Activated CD4-positive, alpha-beta T cell treated with anti-CD3 and anti-CD28 coated beads for 48 hours (primary cell): ENCODE data around the gene ATP2C2.
"Not testable (repeated sequence)": the region's sequence is repeated elsewhere in the genome, so short reads cannot be mapped to it uniquely, and the experiment has no call there.

Experiments
- DNase-seq: peaks from one replicate; pipeline ENCODE4 v3.0.0-alpha.2; 2020

The ATP2C2 gene

DNA sequence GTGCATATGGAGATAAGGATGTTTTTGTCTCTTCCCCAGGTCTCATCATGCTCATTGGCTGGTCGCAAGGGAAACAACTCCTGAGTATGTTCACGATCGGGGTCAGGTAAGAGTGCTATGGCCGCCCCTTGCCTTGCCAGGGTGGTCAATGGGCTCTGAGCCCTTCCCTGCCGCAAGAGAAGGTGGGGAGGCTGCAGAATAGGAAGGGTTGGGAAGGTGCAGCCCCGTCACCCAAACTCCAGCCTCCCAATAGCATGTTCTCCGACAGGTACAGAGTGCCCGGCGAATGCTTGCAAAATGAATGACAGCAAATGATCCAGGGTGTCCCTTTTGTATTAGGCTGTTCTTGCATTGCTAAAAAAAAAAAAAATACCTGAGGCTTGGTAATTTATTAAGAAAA, 57.4 kb downstream of the ATP2C2 start:
- no peak for DNase-seq

DNA sequence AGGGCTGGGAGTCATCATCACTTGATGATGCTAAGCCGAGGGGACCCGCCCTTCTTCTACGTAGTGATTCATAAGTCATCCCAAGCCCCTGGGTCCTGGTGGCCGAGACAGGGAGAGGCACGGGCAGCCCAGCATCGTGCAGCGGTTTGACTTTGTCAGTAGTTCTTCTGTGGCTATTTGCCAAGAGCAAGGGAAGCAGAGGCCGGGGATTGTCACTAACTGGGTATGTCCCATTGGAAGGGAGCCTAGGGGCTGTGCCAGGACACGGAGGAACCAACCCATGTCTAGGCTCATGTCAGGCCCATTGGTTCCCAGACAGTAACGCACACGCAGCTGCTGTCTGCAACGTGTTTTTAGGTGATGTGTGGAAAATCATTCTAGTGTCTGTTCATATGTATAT, 58.5 kb downstream of the ATP2C2 start:
- no peak for DNase-seq

DNA sequence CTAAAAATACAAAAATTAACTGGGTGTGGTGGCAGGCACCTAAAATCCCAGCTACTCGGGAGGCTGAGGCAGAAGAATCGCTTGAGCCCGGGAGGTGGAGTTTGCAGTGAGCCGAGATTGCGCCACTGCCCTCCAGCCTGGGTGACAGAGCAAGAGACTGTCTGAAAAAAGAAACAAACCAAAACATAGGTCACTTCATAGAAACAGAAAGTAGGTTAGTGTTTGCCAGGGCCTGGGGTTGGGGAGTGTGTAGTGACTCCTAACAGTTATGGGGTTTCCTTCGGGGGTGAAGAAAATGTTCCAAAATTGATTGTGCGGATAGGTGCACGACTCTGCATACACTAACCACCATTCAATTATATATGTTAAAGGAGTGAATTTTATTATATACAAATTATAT, 59.2 kb downstream of the ATP2C2 start:
- DNase-seq = no peak

DNA sequence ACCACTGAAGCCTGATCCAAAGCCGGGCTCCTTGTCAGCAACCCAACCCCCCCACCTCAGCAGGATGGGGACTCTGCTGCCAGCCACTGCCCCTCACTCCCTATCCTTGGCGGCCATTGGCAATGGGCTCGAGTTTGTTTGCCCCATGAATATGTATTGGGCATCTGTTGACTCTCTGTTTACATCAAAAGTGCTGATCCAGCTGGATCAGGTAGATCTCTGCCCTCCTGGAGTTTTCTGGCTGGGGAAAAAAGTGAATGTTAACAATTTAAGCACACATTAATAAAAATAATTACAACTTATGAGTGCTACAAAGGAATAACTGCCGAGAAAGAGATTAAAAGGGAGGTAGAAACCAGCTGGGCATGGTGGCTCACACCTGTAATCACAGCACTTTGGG, 62.5 kb downstream of the ATP2C2 start:
- no peak for DNase-seq

DNA sequence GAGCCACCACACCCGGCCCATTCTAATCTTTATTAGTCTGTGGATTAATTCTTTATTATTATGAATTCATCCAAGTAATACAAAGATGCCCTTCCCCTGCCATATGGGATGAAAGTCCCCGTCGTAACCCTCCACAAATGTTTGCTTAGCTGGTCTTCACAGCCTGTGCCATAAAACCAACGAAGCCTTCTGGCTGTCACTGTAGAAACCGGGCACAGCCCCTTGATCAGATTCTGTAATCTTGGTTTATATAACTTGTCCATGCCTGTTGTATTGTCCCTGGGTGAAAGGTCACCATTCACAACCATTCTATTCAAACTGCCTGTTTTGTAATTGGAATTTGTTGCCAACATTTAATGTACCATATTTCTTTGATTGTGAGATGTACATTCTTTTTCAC, 66.5 kb downstream of the ATP2C2 start:
- no peak for DNase-seq

DNA sequence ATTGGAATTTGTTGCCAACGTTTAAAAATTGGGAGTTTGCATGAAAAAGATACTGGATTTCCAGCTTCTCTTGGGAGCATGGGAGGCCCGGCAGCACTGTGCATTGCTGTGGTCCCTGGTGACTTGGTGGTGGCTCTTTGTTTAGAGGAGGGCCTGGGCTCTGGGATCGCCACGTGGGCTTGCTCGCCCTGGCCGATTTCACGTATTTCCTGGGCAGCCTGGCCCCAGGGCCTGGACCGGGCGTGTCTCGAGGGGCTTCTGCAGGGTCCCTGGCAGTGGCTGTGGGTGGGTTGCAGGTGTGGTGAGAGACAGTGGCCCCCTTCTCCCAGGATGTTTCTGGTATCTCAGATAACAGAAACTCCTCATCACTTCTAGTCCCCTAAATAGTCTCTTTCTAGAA, 67.9 kb downstream of the ATP2C2 start:
- no peak for DNase-seq

DNA sequence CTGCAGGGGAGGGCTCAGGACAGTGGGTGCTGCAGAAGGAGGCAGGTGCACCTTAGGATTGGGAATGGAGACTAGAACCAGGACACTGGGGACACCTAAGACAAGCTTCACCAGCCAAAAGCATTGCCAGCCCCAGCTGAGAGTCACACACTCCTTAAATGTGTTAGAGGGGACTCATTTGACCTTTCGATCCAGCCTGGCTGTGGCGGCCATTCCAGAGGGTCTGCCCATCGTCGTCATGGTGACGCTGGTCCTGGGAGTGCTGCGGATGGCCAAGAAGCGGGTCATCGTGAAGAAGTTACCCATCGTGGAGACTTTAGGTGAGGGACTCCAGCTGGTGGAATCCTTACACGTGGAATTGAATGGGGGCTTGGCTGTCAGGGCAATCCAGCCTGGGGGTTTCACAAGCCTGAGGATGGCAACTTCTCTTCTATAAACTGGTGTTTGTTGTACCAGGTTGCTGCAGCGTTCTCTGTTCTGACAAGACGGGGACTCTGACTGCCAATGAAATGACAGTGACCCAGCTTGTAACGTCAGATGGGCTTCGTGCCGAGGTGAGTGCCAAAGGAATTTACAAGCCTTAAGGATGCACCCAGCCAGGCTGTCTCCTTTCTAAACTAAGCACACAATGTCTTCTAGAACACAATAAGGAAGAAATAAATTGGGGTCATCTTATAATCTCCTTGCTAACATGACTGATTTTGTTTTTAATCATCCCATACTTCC, 70.8 kb downstream of the ATP2C2 start:
- DNase-seq = no peak

DNA sequence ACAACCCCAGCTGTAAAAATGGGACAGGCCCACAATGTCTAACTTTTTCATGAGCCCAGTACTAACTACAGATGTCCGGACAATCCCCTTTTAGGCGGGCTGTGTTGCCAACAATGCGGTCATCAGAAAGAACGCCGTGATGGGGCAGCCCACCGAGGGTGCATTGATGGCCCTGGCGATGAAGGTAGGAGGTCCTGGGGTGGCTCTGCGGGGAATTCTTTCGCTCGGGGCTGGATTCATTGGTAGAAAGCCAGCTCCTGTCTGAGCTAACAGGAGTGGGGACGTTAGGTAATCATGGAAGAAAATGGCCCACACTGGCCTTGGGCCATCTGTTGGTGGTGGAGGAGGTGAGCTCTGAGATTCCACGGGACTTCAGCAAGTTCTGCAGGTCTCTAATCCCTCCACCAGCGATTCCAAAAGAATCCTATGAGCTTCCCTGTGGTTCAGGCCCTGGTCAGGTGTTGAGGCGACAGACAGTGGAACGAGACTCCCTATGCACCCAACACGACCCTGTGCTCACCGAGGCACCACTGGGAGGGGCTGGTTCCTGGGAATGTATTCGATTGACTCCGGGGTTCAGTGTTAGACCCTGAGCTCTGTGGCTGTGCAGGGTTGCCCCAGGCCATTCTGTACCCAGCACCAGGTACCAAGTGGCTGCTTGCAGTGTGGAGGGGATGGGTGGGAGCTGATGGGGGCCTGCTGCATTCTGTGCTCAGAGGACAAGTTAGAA, 74.2 kb downstream of the ATP2C2 start:
- DNase-seq = no peak

DNA sequence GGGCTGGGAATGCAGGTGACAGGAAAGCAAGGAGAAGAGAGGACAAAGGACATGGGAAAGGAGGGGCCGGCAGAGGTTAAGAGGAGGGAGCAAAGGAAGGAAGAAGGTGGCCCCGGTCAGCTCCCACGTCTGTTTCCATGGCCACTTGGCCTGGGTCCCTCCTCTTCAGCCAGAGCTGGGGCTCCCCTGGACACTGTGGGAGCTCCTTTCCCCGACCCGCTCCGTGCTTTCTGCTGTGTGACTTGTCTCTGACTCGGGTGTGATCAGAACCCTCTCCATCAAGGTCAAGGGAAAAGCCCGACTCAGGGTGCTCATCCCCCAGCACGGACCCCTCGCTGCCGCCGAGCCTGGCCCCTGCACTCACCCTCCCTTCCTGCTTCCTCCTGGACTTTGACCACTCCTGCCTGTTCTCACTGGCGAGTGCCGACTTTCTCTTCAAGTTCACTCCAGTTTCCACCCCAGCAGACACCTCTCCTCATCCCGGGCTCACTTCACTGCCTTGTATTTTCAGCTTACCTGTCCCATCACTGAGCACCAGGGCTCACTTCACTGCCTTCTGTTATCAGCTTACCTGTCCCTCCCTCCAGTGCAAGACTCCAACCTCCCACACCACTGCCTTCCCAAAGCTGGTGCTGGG, 74.9 kb downstream of the ATP2C2 start:
- no peak for DNase-seq

DNA sequence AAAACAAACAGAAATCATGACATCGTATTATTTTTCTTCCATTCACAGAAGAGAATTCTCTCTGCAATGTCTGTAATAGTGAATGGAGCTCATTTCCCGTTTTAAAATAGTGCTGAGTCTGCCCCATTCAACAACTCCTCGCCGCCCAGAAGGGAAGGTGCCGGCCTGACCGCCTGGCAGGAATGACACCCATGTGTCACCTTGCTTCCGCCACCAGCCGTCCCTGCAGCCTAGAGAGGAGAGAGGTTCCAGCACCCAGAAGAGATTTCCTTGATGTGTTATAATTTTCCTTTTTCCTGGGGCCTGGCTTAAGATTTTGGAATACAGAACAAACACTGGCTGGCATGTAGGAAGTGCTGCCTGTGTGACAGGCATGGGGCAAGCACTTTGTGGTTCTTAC, 76.1 kb downstream of the ATP2C2 start:
- no peak for DNase-seq

DNA sequence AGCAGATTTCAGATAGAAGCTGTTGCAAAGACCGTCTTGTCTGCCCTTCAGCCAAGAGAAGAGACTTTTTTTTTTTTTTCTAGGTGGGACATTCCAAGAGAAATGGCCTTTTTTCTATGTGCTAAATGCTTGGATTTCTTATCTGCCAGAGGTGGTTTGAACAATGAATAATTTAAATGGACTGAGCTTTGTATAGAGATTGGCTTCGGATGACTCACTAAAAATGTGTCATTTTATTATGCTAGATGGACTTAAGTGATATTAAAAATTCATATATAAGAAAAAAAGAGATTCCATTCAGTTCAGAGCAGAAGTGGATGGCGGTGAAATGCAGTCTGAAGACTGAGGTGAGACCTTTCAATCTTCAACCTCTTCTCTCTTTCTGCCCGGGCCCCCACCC, 77.7 kb downstream of the ATP2C2 start:
- no peak for DNase-seq

DNA sequence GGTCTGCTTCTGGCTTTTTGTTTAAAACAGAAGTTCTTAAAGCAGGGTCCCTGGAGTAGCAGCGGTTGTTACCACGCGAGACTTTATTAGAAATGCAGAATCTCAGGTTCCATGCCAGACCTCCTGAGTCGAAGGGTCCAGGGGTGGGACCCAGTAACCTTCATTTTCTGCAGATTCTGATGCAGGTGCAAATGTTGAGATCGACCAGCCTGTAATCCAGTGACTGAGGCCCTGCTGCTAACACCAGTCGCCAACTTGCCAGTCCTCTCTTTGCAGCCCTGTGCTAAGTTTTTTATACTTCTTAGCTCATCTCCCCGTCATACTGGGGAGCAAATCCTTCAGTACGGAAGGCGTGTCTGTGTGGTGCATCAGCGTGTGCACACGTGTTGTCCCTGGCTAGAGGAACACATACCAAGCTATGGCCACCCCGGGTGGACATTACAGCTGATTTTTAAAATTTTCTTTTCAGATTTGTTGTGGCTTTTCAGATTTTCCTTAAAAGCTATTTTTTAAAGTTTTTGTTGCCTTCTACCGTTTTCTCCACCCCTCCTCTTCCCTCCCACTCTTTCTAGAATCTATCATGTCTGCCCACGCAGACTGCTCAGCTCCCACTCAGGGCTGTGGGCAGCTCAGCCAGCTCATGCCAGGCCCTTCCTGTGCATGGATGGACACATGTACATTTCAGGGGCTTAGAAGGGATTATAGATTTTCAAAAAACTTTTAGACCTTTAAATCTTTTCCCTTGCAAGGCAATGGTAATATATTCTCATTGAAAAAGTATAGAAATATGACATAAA, 78.5 kb downstream of the ATP2C2 start:
- no peak for DNase-seq

DNA sequence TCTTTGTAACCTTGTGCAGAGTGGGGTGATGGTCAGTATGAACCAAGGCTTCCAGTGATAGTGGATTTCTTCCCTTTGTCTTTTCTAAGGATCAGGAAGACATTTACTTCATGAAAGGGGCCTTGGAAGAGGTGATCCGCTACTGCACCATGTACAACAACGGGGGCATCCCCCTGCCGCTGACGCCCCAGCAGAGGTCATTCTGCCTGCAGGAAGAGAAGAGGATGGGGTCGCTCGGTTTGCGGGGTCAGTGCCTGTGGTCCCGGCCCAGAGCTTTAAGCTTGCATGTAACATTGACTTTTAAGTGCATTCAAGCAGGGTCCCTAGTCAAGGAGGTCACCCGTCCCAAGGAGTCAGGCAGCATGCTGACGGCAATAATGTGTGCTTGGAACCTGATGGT, 80.1 kb downstream of the ATP2C2 start:
- no peak for DNase-seq

DNA sequence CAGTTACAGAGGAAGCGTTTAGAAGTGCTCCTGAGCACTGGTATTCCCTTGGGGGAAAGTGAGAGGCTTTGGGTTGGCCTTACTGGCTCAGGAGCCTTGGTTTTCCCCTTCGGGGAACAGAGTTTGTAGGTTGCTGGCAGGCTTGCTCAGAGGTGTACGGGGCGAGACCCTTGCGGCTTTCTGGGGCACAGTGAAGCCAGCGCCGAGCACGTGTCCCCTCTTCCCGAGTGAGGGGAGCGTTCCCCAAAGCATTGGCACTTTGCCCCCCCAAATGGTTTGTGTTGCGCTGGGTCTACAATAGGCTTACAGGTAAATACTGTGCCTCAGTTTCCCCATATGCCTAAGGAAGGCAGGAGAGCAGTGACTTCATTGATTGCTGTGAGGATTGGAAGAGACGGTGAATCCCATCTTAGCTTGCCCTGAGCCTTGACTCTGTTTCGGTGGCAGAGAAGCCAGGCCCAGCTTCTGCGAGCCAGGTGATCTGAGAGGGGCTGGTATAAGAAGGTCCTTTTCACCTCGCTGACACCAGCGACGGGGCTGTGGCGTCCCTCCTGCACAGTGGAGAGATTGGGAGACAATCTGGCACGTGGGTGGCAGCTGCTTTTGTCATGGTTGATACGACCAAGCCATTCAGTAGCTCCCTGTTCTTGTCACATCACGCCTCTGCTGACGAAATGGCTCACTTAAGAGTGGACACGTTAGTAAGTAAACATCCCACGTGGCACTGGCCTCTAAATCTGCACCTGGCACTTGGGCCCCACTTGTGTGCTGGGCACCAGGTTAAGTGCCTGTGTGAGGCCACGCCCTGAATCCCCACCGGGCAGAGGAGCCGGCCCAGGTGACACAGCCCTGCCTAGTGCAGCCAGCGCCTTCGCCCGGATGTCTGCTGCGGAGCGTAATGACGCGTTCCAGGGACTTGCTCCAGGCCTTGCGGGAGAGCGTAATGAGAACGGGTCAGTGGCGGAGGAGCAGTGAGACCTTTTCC, 81.1 kb downstream of the ATP2C2 start:
- DNase-seq = no peak

DNA sequence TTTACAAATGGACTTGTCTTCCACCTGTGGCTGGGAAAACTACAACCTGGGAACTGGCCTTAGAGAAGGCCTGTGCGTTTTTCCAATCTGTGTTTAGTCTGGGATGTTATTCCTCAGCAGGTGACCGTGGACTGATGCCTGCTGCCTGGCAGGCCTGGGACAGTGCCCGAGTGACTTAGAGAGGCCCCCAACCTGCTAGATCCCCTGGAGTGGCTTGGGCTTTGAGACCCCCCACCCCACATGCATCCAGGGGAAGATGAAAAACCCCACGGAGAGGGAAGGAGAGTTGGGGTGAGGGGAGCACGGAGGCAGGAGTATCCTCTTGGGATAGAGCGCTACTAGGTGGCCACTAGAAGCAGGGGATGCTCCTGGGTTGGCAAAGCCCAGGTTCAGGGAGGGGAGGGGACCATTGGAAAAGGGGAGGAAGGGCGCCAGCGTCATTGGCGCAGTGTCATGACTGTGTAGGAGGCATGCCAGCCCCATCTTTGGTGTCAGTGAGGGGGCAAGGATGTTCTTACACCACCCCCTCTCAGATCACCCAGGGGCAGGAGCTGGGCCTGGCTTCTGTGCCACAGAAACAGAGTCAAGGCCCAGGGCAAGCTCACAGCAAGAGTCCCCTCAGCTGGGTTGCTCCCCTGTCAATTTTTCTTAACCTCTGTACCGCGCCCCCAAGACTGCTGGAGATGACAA, 82.0 kb downstream of the ATP2C2 start:
- DNase-seq = no peak

DNA sequence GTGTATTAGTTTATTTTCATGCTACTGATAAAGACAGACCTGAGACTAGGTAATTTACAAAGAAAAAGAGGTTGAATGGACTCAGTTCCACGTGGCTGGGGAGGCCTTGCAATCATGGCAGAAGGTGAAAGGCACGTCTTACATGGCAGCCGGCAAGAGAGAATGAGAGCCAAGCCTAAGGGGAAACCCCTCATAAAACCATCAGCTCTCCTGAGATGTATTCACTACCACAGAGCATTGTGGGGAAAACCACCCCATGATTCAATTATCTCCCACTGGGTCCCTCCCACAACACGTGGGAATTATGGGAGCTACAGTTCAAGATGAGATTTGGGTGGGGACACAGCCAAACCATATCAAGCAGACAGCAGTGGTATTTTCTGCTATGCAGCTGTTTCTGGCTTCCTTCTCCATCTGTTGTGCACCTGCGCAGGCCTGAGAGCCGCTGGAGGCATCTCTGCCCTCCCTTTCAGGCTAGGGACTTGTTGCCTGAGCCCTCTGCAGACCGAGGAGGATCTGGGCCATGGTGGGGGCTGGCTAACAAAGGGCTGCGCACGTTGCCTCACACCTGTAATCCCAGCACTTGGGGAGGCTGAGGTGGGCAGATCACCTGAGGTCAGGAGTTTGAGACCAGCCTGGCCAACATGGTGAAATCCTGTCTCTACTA, 82.8 kb downstream of the ATP2C2 start:
- DNase-seq = not testable (repeated sequence)

DNA sequence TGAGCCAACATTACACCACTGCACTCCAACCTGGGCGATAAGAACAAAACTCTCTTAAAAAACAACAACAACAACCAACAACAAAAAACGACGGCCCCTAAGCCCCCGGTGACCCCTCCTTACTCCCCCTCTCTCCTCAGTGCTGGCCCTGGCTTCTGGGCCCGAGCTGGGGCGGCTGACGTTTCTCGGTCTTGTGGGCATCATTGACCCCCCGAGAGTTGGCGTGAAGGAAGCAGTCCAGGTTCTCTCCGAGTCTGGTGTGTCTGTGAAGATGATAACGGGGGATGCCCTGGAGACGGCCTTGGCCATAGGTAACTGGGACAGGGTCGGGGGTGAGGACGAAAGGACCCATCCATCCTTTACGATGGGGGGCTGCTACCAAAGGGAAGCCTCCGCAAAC, 83.4 kb downstream of the ATP2C2 start:
- no peak for DNase-seq

DNA sequence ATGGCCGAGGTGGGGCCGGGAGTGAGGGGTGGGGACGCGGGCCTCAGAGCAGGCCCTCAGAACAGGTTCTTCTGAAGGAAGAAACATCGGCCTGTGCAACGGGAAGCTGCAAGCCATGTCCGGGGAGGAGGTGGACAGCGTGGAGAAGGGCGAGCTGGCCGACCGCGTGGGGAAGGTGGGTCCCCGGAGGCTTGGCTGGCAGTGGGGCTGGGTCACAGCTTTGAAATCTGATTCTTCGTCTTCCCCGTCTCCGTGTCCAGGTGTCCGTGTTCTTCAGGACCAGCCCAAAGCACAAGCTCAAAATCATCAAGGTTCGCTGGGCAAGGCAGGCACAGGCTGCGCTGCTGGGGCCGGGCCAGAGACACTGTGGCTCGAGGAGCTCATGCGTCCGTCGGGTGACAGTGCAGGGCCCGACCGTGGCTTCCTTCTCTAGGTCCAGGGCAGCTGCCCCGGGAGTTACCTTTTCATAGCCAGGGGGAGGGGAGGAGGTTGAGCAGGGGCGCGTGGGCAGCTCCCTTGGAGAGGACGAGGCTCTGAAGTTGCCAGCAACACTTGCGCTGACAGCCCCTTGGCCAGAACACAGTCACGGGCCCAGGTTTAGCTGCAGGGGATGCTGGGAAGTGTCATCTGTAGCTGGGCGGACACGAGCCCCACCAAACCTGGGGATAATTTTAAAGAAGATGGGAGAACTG, 84.9 kb downstream of the ATP2C2 start:
- DNase-seq = no peak

DNA sequence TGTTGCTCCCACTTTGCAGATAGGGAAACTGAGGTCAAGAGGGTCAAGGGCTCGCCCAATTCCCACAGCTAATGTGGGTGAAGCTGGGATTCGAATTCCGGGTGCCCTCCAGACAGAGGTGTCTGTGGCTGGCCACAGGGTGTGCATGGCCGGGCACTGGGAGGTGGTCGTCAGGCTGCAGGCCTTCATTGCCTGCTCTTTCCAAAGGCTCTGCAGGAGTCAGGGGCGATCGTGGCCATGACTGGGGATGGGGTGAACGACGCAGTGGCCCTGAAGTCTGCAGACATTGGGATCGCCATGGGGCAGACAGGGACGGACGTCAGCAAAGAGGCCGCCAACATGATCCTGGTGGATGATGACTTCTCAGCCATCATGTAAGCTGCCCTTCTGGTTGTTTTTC, 86.3 kb downstream of the ATP2C2 start:
- no peak for DNase-seq

DNA sequence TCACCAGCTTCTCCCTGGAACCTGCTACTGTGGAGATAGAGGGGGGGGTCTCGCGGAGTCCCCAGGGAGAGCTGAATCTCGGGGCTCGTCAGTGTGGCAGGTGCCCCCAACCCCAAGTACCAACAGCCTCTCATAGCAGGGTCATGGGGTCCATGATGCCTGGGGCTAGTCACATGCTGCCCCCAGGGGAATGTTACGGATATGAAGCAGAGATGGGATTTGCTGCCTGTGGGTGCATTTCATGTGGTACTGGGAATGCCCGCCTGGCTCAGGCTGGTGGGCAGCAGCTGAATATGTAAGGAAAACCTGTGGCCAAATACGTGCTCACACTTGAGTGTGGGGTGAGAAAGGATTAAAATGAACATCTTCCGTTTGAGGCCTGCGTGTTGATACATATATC, 86.7 kb downstream of the ATP2C2 start:
- no peak for DNase-seq
